Loucy (cell line): ENCODE measurements around the gene COL26A1.
"Not testable (repeated sequence)": the region's sequence is repeated elsewhere in the genome, so short reads cannot be mapped to it uniquely, and the experiment has no call there.

Source experiments
- H2AFZ ChIP-seq: fragments of 200-600 bp; sonication (generic); 2 replicates; pipeline ENCODE4 v1.6.0; 2016; ENCODE audit warnings: antibody characterized with exemption, mild to moderate bottlenecking, low read length, moderate library complexity
- H3F3A ChIP-seq: fragments of 200-600 bp; 2 replicates; pipeline ENCODE4 v1.6.0; 2016; ENCODE audit warnings: antibody characterized with exemption, low read depth, mild to moderate bottlenecking
- H3K27me3 ChIP-seq: fragments of 200-600 bp; sonication (generic); 2 replicates; pipeline ENCODE4 v1.6.1; 2014; ENCODE audit warnings: low read length, mild to moderate bottlenecking; ENCODE audit not compliant: insufficient read depth, poor library complexity, severe bottlenecking
- H3K36me3 ChIP-seq: fragments of 200-600 bp; sonication (generic); 2 replicates; pipeline ENCODE4 v1.6.1; 2016; ENCODE audit warnings: low read length; ENCODE audit not compliant: insufficient read depth
- H3K4me1 ChIP-seq: fragments of 200-600 bp; sonication (generic); 2 replicates; pipeline ENCODE4 v1.5.1; 2014; ENCODE audit warnings: low read length, mild to moderate bottlenecking; ENCODE audit not compliant: insufficient read depth, poor library complexity, severe bottlenecking
- H3K4me2 ChIP-seq: fragments of 200-600 bp; sonication (generic); 2 replicates; pipeline ENCODE4 v1.6.0; 2014; ENCODE audit warnings: antibody characterized with exemption, low read length, low read depth, mild to moderate bottlenecking; ENCODE audit not compliant: poor library complexity, severe bottlenecking
- H3K4me3 ChIP-seq: fragments of 200-600 bp; sonication (generic); 2 replicates; pipeline ENCODE4 v1.5.1; 2014; ENCODE audit warnings: low read length, mild to moderate bottlenecking, mixed read lengths; ENCODE audit not compliant: poor library complexity, severe bottlenecking
- H3K79me2 ChIP-seq: fragments of 200-600 bp; sonication (generic); 2 replicates; pipeline ENCODE4 v1.6.1; 2014; ENCODE audit warnings: low read length; ENCODE audit not compliant: insufficient read depth
- H3K9ac ChIP-seq: fragments of 200-600 bp; sonication (generic); 2 replicates; pipeline ENCODE4 v1.6.0; 2014; ENCODE audit warnings: mild to moderate bottlenecking, low read depth, low read length, moderate library complexity; ENCODE audit not compliant: poor library complexity, severe bottlenecking
- H3K9me2 ChIP-seq: fragments of 200-600 bp; sonication (generic); replicated peaks from 2 replicates; pipeline ENCODE4 v1.6.1; 2016; ENCODE audit warnings: low read depth, low read length, mixed read lengths
- H3K9me3 ChIP-seq: fragments of 200-600 bp; sonication (generic); 2 replicates; pipeline ENCODE4 v1.6.1; 2014; ENCODE audit warnings: mild to moderate bottlenecking, antibody characterized with exemption, low read length, low read depth; ENCODE audit not compliant: insufficient read depth
- H4K20me1 ChIP-seq: fragments of 200-600 bp; sonication (generic); 2 replicates; pipeline ENCODE4 v1.6.0; 2014; ENCODE audit warnings: antibody characterized with exemption, low read length, mild to moderate bottlenecking; ENCODE audit not compliant: insufficient read depth, poor library complexity, severe bottlenecking
- EZH2phosphoT487 ChIP-seq: fragments of 200-600 bp; IDR thresholded peaks from 2 replicates; pipeline ENCODE4 v1.6.1; 2018; ENCODE audit warnings: antibody characterized with exemption, mild to moderate bottlenecking, moderate library complexity, borderline replicate concordance
- TF ChIP-seq, protein P1 (sequence below): fragments of 200-600 bp; sonication (generic); conservative IDR thresholded peaks from 2 replicates; pipeline ENCODE4 v1.5.1; 2014; ENCODE audit warnings: mild to moderate bottlenecking, antibody characterized with exemption, low read length

Gene COL26A1

DNA sequence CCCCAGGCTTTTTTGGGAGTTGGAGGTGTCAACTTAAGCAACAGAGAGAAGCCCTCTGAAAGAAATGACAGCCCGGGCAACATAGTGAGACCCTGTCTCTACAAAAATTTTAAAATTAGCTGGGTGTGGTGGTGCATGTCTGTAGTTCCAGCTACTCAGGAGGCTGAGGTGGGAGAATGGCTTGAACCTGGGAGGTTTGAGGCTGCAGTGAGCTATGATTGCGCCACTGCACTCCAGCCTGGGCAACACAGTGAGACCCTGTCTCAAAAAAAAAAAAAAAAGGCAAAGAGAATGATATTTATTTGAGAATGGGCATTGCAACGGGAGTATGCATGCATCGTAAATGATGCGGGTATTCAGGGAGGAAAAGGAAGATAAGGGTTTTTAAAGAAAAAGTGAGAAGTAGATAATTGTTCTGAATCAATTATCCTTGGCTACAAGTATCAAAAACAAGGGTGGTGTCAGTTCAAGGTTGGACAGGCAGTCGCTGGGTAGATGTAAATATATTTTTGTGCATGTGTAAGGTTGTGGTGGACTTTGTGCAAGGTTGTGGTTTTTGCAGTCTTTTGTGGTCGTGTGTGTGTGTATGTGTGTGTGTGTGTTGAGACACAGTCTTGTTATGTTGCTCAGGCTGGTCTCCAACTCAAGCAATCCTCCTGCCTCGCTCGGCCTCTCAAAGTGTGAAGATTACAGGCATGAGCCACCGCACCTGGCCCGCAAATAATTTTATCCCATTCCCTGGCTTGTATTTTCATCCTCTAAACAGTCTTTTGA lies 65.6 kb downstream of the COL26A1 start:
- H4K20me1 ChIP-seq: no peaks in the 10 kb centered on the region
- no peak overlapping the region for H3K9ac ChIP-seq
- H3K27me3 ChIP-seq: no peaks in the 10 kb centered on the region
- no peak overlapping the region for H3K4me3 ChIP-seq
- no peaks in the 10 kb centered on the region for H3K79me2 ChIP-seq
- no peak for TF ChIP-seq EZH2phosphoT487
- TF ChIP-seq, protein P1, sequence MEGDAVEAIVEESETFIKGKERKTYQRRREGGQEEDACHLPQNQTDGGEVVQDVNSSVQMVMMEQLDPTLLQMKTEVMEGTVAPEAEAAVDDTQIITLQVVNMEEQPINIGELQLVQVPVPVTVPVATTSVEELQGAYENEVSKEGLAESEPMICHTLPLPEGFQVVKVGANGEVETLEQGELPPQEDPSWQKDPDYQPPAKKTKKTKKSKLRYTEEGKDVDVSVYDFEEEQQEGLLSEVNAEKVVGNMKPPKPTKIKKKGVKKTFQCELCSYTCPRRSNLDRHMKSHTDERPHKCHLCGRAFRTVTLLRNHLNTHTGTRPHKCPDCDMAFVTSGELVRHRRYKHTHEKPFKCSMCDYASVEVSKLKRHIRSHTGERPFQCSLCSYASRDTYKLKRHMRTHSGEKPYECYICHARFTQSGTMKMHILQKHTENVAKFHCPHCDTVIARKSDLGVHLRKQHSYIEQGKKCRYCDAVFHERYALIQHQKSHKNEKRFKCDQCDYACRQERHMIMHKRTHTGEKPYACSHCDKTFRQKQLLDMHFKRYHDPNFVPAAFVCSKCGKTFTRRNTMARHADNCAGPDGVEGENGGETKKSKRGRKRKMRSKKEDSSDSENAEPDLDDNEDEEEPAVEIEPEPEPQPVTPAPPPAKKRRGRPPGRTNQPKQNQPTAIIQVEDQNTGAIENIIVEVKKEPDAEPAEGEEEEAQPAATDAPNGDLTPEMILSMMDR: no peak
- no peaks in the 10 kb centered on the region for H3K9me2 ChIP-seq
- H3K4me1 ChIP-seq: peaks cover 5% of the 10 kb centered on the region
- H3K36me3 ChIP-seq: no peaks in the 10 kb centered on the region
- no peak overlapping the region for H3K4me2 ChIP-seq
- H3F3A ChIP-seq: no peaks in the 10 kb centered on the region
- no peaks in the 10 kb centered on the region for H3K9me3 ChIP-seq
- no peak overlapping the region for H2AFZ ChIP-seq

DNA sequence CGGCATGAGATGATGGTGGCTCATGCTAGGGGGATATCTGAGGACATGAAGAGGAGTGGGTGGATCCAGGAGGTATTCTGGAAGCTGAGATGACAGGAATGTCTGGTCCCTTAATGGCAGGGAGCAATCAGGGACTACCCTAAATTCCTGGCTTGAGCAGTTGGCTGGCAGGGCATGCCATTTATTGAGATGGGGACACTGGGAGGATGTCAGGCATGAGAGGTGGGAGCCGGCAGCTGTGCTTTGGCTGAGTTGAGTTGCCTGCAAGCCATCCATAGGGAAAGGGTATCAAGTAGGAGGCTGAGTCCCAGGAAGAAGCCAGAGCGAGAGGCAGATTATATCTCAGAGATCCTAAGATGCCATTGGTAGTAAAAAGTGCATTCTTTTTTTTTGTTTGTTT lies 69.6 kb downstream of the COL26A1 start:
- TF ChIP-seq, protein P1: no peak
- no peak for TF ChIP-seq EZH2phosphoT487
- Histone ChIP-seq H3K79me2 (no peaks in the 10 kb centered on the region), H3F3A (no peaks in the 10 kb centered on the region), H2AFZ (no peak overlapping the region), H3K4me1 (peaks cover 5% of the 10 kb centered on the region), H3K4me2 (no peak overlapping the region), H3K36me3 (no peaks in the 10 kb centered on the region), H4K20me1 (no peaks in the 10 kb centered on the region), H3K27me3 (no peaks in the 10 kb centered on the region), H3K9me3 (no peaks in the 10 kb centered on the region), H3K9me2 (no peaks in the 10 kb centered on the region), H3K4me3 (no peak overlapping the region), H3K9ac (no peak overlapping the region)

DNA sequence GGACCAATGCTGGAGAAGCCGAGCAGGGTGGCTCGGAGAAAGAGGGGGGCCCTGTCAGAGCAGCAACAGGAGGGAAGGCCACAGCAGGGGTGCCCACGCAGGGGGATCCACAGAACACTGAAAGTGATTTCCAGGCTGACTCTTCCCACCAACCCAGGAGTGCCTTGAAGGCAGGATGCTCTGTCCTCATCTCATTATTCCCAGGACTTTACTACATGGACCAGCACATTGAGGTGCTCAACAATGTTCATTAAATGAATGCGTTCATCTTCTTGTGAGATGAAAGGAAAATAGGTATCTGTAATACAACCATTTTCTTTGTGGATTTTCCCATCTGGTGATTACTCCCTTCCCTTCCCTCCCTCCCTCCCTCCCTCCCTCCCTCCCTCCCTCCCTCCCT lies 71.0 kb downstream of the COL26A1 start:
- no peaks in the 10 kb centered on the region for H4K20me1 ChIP-seq
- no peaks in the 10 kb centered on the region for H3K9me2 ChIP-seq
- H3K27me3 ChIP-seq: no peaks in the 10 kb centered on the region
- TF ChIP-seq EZH2phosphoT487: no peak
- TF ChIP-seq, protein P1: no peak
- H3K4me1 ChIP-seq: no peaks in the 10 kb centered on the region
- no peak overlapping the region for H3K4me2 ChIP-seq
- no peaks in the 10 kb centered on the region for H3F3A ChIP-seq
- no peaks in the 10 kb centered on the region for H3K36me3 ChIP-seq
- H3K4me3 ChIP-seq: no peak overlapping the region
- H3K79me2 ChIP-seq: no peaks in the 10 kb centered on the region
- H3K9ac ChIP-seq: no peak overlapping the region
- H2AFZ ChIP-seq: no peak overlapping the region
- H3K9me3 ChIP-seq: no peaks in the 10 kb centered on the region

DNA sequence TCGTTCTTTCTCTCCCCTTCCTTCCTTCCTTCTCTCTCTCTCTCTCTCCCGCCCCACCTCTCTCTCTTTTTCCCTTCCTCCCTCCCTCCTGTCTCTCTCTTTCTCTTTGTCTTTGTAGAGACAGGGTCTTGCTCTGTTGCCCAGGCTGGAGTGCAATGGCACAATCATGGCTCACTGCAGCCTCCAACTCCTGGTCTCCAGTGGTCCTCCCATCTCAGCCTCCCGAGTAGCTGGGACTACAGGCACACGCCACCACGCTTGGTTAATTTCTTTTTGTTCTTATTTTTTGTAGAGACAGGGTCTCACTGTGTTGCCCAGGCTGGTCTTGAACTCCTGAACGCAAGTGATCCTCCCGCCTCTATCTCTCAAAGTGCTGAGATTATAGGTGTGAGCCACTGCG lies 71.5 kb downstream of the COL26A1 start:
- not testable (repeated sequence) for H3K9ac ChIP-seq, H3K9me3 ChIP-seq, H4K20me1 ChIP-seq, H2AFZ ChIP-seq, H3K9me2 ChIP-seq, H3K27me3 ChIP-seq, H3K4me2 ChIP-seq, H3K36me3 ChIP-seq, H3K4me3 ChIP-seq, H3K79me2 ChIP-seq, H3K4me1 ChIP-seq, H3F3A ChIP-seq
